ENCODE results near the gene HS6ST1. TPM values are rescaled to one million over a fixed set of nuclear protein-coding genes. Genes with fewer than 3 reads are reported as not detected.

The HS6ST1 gene
- total RNA-seq, 2 donors from 2014 or later: 25.4 to 44.8 TPM

DNA sequence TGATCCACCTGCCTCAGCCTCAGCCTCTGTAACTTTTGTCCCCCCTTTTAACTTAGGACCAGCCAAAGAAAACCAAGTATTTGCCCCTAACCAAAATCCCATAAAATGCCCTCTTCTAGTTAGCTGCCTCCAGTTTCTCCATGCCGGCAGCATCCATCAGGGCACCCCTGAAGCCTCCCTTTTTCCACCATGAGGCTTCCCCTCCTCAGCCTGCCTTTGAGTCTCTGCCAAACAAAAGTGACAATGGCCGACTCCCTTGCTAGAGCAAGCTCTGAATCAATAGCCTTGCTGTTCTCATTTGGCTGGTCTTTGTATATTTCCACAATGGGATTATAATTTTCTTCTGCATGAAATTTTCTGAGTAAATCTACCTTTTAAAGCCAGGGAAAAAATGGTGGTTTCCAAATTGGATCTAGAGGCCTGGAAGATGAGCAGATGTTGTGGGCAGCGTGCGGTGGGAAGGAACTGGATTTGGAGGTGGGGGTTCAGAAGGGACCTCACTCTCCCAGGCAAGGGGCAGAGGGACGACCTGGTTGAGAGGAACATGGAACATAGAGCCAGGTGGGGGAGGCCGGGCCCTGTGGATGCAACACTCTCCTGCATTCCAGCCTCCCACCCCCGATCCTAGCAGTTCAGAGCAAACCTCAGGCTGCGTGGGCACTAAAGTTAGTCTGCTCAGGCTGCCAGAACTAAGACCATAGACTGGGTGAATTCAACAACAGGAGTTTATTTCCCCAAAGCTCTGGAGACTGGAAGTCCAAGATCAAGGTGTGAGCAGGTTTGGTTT, 80.6 kb downstream of the HS6ST1 start:
- H3K27ac ChIP-seq: no peak overlapping the region
- TF ChIP-seq CTCF (IDR thresholded peaks at IDR 0.05): no peak
- no peak for TF ChIP-seq POLR2A (IDR thresholded peaks at IDR 0.05)
- no peaks in the 10 kb centered on the region for H3K27me3 ChIP-seq
- H3K4me3 ChIP-seq: no peak overlapping the region
- intact Hi-C loops (cut with DNase I): no loop called here
- H3K36me3 ChIP-seq (replicated peaks in 1 of 2; ENCODE audit: insufficient read depth in 1 of 2, low read depth in 2 of 2): no peaks in the 10 kb centered on the region
- no peak for ATAC-seq
- H3K4me1 ChIP-seq: peaks cover 5% of the 10 kb centered on the region
- H3K9me3 ChIP-seq: no peaks in the 10 kb centered on the region
- DNase-seq: no peak
- WGBS, 2 donors: 85 to 92% methylated on average over 8 of the region's 8 CpGs

DNA sequence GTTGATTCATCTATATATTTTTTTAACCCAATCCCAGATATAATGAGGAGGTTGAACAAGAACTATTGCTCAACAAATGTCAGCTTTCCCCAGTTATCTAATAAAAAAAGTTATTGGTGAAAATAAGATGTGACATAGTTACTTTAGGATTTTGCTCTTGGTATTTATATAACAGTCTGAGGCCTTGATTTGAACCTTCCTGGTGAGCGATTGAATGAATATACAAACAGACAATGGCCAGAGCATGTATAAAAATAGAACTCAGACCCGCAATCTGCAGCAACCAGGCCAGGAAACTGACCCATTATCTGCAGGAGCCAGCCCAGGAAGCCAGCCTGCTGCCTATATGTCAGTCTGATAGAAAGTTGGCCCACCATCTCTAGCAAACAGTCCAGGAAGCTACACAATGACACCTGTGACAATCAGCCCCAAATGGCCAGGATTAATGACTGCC, 81.6 kb downstream of the HS6ST1 start:
- Histone ChIP-seq H3K4me1 (peaks cover 13% of the 10 kb centered on the region), H3K27ac (no peak overlapping the region), H3K4me3 (no peak overlapping the region), H3K27me3 (no peaks in the 10 kb centered on the region), H3K9me3 (no peaks in the 10 kb centered on the region), H3K36me3 (replicated peaks in 1 of 2; ENCODE audit: insufficient read depth in 1 of 2, low read depth in 2 of 2) (no peaks in the 10 kb centered on the region)
- TF ChIP-seq CTCF (IDR thresholded peaks at IDR 0.05) (no peak), POLR2A (IDR thresholded peaks at IDR 0.05) (no peak)
- no peak for DNase-seq
- intact Hi-C loops (cut with DNase I): no loop called here
- ATAC-seq: no peak
- 41 to 55% methylated on average over 2 of the region's 2 CpGs for WGBS, 2 donors

DNA sequence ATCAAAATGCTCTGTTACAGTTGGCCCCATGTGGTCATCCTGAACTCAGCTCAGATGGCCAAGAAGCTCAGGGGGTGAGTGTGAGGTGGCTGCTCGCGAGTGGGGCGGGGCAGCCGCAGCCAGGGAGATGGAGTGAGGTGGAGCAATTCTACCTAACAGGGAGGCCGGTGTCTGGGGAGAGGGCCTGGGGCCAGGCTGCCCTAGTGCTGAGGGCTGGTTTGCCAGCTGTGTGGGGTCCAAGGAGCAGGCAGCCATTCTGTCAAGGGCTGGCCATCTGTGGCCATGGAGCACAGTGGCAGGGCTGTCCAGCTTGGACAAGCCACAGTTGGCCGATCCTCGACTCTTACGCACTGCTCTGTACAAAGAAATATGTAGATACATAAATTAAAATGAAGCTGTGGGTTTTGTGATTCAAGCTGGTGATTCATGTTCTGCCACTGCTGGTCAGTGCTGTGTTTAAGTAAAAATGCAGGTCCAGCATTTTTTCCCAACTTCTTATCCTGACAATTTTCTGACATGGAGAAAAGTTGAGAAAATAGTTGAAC, 82.1 kb downstream of the HS6ST1 start:
- no peaks in the 10 kb centered on the region for H3K9me3 ChIP-seq
- no peaks in the 10 kb centered on the region for H3K27me3 ChIP-seq
- ATAC-seq: no peak
- H3K4me1 ChIP-seq: peaks cover 13% of the 10 kb centered on the region
- H3K4me3 ChIP-seq: no peak overlapping the region
- H3K36me3 ChIP-seq (replicated peaks in 1 of 2; ENCODE audit: insufficient read depth in 1 of 2, low read depth in 2 of 2): no peaks in the 10 kb centered on the region
- WGBS, 2 donors: 89 to 94% methylated on average over 8 of the region's 8 CpGs
- DNase-seq: no peak
- intact Hi-C loops (cut with DNase I): no loop called here
- TF ChIP-seq POLR2A (IDR thresholded peaks at IDR 0.05) (no peak), CTCF (IDR thresholded peaks at IDR 0.05) (no peak)
- H3K27ac ChIP-seq: no peak overlapping the region

- 75 to 84% methylated on average over 8 of the region's 8 CpGs for WGBS, 2 donors
- Histone ChIP-seq H3K4me3 (no peak overlapping the region), H3K27ac (no peak overlapping the region), H3K9me3 (no peaks in the 10 kb centered on the region), H3K4me1 (peaks cover 13% of the 10 kb centered on the region), H3K27me3 (no peaks in the 10 kb centered on the region), H3K36me3 (replicated peaks in 1 of 2; ENCODE audit: insufficient read depth in 1 of 2, low read depth in 2 of 2) (no peaks in the 10 kb centered on the region)
- ATAC-seq: no peak
- TF ChIP-seq POLR2A (IDR thresholded peaks at IDR 0.05) (no peak), CTCF (IDR thresholded peaks at IDR 0.05) (no peak)
- intact Hi-C loops (cut with DNase I): no loop called here
- DNase-seq: no peak
These were observed 83.1 kb downstream of the HS6ST1 start for GRCh38 chr2:128235581-128235980.
